ENCODE results near the gene ZFYVE21.
"Not testable (repeated sequence)": the region's sequence is repeated elsewhere in the genome, so short reads cannot be mapped to it uniquely, and the experiment has no call there.

The ZFYVE21 gene

DNA sequence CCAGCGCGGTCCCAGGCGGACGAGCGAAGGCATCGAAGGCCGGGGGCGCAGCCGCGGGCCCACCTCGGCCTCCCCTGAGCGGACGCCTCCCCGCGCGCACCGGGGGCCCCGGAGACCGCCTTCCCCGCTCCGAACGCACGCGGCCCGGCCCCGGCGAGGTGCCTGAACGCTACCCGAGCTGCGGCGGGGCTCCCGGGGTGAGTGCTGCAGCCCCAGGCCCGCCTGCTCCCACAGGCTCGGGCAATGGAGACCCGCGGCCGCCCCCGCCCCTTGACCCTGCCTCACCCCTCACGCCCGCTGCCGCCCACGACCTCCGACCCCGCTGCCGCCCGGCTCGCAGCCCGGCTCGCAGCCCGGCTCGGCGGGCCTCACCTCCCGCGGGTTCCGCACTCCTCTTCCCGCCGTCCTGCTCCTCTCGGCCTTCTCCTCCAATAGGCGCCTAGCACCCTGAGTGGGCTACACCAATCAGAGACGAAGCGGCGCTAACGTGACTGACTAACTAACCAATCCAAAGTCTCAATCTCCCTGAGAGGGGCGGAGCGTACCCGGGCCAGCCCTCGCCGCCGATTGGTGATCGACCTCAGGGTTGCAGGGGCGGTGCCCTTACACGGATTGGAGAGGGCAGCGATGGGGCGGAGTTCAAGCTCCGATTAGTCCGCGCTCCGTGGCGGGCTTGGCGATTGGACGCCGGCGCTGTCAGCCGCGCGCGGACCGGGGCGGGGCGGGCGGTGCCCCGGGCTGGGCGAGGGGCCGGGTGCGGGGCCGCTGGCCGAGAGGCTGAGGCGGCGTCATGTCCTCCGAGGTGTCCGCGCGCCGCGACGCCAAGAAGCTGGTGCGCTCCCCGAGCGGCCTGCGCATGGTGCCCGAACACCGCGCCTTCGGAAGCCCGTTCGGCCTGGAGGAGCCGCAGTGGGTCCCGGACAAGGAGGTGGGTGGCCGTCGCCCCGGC, at the start of gene ZFYVE21, which contains the start of gene XRCC3:
Gene ZFYVE21, plus strand, starts transcription at position 759 of the 949 bp plus-strand sequence. Its CDS starts 32 bp downstream, at position 791.
Gene XRCC3, minus strand, starts transcription at position 400 of the 949 bp plus-strand sequence. CDS start 4,364 bp downstream, outside the sequence.
- DNase-seq (ENCODE audit: low spot score): peak; percentile 100

DNA sequence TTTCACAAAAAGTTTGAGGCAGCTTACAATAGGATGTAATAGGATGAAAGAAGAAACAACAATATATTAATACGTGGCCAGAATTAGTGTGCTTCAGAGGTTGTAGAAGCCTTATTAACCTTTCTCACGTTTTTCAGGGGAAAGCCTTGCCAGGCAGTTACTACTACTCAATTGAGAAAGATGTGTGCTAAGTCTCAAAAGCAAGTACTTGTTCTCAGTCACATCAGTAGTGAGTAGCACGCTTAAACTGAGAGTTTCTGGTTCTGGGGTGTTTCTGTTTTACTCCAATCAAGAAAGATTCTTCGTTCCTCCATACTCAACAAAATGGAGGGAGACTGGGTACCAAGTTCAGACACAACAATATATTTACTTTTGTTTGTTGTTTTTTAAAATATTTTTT, 47.9 kb upstream of the ZFYVE21 start:
- DNase-seq (ENCODE audit: low spot score): no peak

DNA sequence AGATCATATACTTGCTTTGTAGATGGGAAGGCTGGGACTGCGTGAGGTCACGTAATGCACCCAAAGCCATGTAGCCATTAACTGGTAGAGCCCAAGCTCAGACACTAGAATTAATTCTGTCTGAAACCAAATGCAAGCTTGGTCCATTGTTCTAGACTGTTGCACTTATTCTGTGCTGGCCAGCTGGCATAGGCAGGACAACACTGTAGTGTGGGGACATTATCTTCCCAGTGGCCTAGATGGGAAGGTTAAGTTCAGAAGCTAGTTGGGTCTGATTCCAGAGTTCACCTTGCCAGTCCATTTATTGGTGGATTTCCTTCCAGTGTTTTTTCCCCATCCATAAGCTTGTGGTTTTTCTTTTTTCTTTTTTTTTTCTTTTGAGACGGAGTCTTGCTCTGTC, 47.5 kb upstream of the ZFYVE21 start:
- DNase-seq (ENCODE audit: low spot score): no peak

DNA sequence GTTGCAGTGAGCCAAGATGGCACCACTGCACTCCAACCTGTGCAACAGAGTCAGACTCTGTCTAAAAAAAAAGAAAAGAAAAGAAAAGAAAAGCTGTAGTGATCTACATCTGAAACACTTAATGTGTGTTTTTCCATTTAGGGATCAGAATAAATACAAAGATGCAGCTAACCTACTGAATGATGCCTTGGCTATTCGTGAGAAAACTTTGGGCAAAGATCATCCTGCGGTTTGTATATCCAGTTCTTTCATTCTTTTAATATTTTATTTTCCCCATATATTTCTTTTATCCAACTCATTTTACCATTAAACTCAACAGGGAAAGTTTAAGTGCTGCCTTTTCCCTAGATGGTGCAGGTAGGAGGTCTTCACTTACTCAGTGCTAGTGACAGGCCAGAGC, 46.2 kb upstream of the ZFYVE21 start:
- no peak for DNase-seq (ENCODE audit: low spot score)

DNA sequence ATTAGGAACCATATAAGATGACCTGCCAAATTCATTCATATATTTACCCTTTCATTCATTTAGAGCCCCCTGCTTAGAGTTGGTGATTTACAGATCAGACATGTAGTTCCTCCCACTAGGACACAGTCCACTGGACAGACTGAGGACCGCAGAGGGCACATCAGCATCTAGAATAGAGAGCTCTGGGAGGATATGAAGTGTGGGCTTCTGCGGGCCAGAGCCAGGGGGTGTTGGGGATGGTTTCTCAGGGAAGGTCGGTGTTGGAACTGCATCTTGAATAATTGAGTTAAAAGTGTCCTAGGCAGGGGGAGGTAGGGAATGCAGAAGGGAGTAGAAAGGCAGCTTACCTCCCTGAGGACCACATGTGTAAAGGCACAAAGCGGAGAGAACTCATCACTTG, 43.7 kb upstream of the ZFYVE21 start:
- DNase-seq (ENCODE audit: low spot score): no peak

DNA sequence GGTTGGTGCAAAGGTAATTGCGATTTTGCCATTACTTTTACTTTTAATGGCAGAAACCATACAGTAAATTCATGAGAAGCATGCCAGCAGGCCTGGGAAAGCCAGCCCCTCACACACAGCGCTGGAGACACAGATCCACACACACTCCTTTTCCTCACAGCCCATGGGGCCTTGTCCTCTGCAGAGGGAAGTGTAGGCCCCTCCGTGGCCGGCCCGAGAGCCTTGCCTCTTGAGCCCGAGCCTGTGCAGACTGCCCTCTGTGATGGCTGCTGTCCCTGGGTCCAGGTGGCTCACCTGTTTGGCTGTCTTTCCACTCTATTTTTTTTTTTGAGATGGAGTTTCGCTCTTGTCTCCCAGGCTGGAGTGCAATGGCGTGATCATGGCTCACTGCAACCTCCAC, 39.7 kb upstream of the ZFYVE21 start:
- DNase-seq (ENCODE audit: low spot score): no peak

DNA sequence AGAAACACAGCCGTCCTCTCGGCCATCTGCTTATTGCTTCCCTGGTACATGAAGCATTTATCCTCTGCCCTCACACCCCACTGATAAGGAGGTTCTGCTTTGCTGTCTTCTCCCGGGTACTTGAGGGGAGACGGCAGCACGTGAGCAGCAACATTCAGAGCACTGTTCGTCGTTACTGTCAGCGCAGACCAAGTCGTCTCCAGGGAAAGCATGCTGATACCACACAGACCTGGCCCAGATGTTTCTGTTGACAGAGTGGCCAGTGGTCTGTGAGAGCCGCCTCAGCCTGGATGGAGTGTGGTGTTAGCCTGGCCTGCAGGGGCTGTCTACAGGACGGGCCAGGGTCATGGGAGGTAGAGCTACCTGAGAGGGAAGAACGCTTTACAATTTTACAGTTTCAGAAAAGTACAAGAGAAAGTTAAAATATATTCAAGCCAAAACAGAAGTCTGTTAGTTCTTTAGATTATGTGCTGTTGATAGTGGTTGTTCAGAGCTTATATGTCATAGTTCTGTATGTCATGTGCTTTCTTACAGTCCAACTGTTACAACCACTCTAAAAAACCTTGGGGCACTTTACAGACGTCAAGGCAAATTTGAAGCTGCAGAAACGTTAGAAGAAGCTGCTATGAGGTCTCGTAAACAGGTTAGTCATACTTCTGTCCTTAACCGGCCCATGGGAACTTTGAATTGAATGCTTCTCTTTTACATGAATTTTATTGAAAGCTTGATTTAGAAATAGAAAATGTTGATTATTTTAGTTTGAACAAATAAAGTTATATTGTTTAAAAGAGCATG, 38.5 kb upstream of the ZFYVE21 start:
- no peak for DNase-seq (ENCODE audit: low spot score)

DNA sequence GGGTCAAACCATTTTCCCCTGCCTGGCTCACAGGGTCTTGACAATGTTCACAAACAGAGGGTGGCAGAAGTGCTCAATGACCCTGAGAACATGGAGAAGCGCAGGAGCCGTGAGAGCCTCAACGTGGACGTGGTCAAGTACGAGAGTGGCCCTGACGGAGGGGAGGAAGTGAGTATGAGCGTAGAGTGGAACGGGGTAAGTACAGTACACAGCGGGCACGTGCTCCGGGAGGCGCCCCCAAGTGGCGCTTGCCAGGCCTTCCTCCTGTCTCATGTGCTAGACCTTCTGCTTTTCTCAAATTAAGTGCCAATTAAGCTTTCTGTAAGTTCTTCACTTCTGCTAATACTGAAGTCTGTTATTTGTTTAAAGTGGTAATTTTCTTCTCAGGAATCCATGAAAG, 36.3 kb upstream of the ZFYVE21 start:
- peak; percentile 55 for DNase-seq (ENCODE audit: low spot score)

DNA sequence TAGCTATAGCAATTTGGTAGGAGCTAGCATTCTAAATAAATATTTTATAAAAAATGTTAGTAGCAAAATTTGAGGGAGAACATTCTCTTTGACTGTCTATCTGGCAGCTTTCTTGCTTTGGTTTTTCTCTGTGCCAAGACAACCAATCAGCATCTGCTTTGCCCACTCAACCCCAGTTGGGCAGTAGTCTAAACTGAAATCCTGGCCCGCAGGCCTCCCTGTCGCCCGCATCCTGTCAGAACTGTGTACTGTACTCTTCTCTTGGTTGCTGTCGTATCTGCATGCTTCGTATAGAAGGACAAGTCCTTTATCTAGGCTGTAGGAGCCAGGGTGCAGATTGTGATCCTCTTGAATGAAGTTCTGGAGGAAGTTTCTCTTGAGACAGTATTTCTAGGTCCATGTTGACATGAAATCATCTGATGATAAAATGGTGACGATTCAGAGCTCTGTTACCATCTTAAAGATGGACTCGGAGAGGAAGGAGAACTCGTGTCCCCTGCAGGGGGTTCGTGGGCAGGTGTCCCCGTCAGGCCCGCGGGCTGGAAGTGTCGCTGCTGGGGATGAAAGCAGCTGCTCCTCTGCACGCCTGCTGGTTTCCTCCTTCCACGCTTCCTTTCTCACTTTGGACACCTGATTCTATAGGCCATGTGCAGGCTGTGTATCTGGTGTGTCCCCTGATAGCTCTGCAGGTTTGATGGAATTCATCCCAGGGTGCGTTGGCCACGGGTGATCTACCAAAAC, 34.9 kb upstream of the ZFYVE21 start:
- no peak for DNase-seq (ENCODE audit: low spot score)

DNA sequence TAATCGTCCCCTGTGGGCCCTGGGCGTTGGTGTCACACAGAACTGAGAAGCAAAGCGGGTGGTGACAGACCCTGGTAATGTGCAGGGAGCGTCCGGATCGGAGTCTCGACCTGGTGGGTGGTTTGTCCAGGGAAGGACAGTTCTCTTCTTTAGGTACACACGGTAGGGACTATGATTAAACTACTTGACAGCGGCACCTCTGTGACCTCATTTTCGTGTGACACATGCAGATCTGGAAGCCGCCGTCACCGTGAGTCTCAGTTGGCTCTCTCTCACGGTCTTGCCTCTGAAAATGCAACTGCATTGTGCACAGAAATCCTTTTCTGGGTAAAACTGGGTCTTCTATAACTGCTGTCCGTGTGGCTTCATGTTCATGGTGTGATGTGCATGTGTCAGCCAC, 32.5 kb upstream of the ZFYVE21 start:
- DNase-seq (ENCODE audit: low spot score): no peak

DNA sequence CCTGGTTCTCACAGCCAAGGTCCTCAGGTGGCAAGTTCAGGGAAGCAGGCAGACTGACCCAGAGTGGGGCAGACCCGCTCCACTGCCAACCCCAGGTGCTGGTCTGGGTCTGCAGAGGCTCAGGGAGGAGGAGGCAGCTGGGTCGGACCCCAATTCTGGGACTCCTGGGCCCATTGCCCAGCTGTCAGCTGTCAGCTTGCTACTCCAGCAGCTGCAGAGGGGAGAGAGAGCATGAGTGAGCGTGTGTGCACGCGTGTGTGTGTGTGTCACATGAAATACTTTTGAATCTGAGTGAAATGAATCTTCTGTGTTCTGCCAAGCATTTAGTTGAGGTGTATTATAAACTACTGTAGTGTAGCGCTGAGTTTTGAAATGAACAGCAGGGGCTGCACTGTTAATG, 31.1 kb upstream of the ZFYVE21 start:
- DNase-seq (ENCODE audit: low spot score): no peak

DNA sequence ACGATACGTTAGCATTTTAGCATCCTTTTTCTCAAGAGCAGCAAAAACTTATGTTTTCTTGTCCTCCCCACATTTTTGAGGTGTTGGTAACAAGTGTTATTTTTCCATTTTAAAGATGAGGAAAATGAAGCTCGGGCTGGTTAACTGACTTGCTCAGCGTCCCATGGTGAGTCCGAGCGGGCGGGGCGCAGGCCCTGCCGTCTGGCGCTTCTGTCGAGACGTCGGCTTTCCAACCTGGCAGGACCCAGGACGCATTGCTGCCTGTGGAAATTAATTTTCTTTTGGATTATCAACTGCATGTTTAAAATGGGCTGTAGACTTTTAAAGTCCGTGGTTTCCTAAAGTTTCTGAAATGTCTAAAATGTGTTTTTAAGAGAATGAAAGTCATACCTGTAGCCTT, 30.7 kb upstream of the ZFYVE21 start:
- DNase-seq (ENCODE audit: low spot score): no peak

DNA sequence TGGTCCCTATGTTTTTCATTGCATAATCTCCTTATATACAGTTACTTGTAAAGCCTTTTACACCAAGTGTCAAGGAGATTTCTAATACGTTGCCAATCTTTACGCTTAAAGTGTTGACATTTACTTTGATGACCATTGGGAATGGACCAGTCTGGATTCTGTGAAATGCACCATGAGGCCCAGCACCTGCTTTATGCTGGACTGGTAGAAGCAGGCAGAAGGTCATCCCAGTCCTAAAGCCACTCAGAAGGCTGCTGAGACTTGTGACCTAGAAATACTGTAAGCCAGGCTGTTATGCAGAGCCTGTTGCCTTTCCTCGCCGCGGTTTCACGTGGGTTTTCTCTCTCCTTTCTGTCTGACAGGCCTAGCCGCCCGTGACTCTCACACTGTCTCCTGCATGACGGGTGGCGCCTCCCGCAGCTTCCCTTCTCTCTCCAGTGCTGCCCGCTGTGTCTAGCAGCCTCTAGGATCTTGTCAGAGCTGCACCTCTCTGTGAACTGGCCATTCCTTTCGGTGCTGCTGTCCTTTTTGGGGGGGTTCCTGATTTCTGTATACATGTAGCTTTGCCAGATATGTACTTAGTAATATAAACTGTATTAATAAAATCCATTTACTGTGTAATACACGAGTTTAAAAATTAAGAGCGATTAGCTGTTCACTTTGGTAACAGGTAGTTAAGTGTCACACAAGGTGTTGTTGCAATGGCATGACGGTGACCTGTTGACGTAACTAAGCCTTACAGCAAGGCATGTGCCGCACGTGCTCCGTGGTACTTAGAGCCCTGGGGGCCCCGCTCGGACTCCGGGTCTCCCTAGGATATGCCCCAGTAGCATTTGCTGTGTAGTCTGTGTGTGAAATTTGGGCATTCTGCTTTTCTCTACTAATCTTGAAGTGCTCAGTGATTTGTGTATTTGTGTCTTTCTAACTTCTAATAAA, 30.1 kb upstream of the ZFYVE21 start:
- no peak for DNase-seq (ENCODE audit: low spot score)

DNA sequence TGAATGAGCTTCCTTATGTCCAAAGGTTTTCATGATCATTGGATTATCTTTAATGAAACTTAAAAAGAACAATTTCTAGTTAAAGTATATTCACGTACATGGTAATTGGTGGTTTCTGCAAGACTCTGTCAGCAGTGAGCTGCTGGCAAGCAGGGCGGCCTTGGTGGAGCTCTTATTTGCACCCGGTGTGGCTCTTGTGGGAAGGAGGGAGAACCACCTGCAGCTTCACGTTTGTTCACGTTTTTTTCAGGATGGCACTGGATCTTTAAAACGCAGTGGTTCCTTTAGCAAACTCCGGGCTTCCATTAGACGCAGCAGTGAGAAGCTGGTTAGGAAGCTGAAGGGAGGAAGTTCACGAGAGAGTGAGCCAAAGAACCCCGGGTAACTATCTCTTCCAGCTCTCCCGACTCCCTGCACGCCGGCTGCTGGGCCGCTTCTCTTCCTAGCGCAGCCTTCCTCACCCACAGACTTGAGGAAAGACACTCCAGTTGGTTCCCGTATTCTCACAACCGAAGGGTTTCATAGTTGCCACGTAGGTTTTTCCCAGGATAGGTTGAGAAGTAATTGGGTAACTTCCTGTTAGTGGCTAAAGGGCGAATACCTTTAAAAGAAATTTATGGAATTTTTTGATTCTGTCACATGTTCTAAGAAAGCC, 28.7 kb upstream of the ZFYVE21 start:
- DNase-seq (ENCODE audit: low spot score): no peak

DNA sequence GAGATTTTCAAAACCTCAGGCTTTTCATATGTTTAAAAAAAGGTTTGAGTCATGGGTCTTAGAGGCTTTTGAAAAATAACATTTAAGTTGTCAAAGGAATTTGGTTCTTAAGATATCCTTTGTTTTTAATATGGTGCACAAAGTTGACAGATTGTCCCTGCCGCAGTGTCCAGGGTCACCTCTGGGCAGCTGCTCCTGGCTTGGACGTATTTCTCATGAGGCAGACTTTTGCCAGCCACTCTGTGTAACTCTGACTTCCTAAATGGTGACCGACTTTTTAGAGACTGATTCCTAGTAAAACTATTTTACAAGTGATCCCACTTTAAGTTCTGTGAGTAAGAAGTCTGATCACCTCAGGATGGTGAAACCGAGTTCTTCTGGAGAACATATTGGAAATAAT, 27.9 kb upstream of the ZFYVE21 start:
- no peak for DNase-seq (ENCODE audit: low spot score)

DNA sequence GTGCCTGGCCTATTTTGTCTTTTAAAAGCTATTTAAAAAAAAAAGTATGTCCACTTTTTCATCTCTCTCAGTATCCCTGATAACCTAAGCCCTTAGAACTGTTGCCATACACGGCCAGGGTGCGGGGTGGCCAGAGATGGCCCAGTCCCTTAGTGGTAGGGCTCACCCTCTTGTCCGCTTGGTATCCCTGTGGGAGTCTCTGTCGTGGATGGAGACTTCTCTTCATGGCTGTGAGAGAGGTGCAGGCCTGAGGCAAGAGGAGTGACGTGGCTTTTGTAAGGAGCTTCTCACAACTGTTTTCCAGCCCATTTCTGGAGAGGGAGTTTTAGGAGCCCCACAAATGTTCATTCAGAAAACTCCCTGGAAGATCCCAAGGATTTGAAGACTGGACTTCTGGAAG, 27.2 kb upstream of the ZFYVE21 start:
- DNase-seq (ENCODE audit: low spot score): no peak

DNA sequence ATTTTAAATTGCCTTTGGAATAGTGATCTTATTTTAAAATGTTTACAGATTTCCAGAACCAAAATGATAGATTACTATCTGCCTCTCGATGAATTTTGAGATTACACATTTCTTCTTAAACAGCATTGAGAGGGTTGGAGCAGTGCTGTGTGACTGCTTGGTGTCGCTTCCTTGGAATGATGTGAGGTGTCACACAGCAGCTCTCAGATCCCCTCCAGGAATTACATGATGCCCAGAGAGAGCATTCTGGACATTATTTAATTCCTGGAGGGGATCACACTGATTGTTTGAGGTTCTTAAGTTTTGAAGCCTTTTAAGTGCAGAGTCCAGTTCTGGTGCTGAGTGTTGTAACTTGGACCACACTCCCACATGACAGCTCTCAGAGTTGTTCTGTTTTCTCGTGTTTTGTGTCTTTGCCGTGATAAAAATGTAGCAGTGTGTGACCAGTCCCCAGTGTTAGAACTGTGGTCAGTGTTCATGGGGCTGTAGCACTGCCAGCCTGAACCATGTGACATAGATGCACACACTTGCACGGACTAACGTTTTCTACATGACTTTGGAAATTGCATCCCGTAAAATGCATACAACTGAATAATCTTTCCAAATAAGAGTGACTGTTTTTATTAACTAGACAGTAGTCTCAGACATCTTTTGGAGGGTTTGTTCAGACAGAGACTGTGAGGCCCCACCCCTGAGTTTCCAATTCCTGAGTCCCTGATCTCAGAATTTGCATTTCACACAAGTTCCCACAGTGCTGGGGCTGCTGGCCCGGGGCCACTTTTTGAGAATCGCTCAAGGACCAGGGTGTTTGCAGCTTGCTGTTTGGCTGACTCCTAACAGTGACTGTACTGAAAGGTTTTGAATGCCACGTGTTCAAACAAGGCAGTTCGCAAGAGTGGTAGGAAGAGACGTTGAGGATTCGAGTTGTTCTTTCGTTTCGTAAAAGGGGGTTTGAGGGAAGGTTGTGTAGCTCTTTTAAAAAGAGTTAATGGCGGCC, 26.4 kb upstream of the ZFYVE21 start:
- DNase-seq (ENCODE audit: low spot score): no peak

DNA sequence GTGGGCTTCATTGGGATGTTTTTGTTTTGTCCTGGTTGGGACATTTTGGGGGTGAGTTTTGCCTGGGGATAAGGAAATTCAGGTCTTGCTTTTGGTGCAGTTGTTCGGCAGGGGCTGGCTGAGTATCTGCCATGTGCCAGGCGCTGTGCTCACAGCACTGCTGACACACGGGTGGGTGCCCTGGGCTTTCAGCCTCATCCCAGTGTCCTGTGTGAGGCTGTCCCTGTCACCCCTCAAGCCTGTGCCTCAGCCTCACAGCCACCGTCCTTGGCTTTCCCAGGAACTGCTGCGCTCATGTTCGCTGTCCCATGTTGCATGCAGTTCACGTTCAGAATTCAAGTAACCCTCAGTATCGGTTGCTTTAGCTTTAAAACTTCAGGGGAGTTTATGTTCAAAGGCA, 25.3 kb upstream of the ZFYVE21 start:
- DNase-seq (ENCODE audit: low spot score): no peak

DNA sequence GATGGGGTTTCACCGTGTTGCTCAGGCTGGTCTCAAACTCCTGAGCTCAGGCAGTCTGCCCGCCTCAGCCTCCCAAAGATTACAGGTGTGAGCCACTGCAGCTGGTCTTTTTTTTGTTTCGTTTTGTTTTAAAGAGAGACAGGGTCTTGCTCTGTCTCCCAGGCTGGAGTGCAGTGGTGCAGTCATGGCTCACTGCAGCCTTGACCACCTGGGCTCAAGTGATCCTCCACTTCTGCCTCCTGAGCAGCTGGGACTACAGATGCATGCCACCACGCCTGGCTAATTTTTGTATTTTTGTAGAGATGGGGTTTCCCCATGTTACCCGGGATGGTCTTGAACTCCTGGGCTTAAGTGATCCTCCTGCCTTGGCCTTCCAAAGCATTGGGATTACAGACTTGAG, 24.0 kb upstream of the ZFYVE21 start:
- not testable (repeated sequence) for DNase-seq (ENCODE audit: low spot score)

Data from hematopoietic multipotent progenitor cell treated with erythropoietin and hydrocortisone succinate and interleukin-3 and kit ligand, for 17 days (in vitro differentiated cells).